Ovary (tissue), 9 donors: ENCODE data around the gene SNRK. TPM values are rescaled to one million over a fixed set of nuclear protein-coding genes. Genes with fewer than 3 reads are reported as not detected.

Source experiments
- DNase-seq, 5 donors: peaks; one replicate each; pipeline ENCODE4 v3.0.0-alpha.2; 2019 to 2020
- H3K27ac ChIP-seq, 2 donors: fragments of 200-600 bp; one replicate each; pipeline versions ENCODE4 v1.5.1 to v1.8.0; 2019 to 2022
- H3K27me3 ChIP-seq: fragments of 200-600 bp; one replicate; pipeline ENCODE4 v1.8.0; 2022
- H3K36me3 ChIP-seq: fragments of 200-600 bp; sonication (generic); one replicate; pipeline ENCODE4 v1.5.1; 2019
- H3K4me1 ChIP-seq: one replicate; pipeline ENCODE4 v1.8.1; 2013; ENCODE audit warnings: mild to moderate bottlenecking, moderate library complexity; ENCODE audit not compliant: insufficient read depth
- H3K4me3 ChIP-seq: fragments of 200-600 bp; sonication (generic); one replicate; pipeline ENCODE4 v1.5.1; 2017
- H3K9me3 ChIP-seq, 2 donors: fragments of 200-600 bp in 1 of 2; sonication (generic) in 1 of 2; one replicate each; pipeline versions ENCODE4 v1.5.1 to v1.8.1; 2013 to 2019; ENCODE audit warnings: mild to moderate bottlenecking in 1 of 2, moderate library complexity in 1 of 2
- EP300 ChIP-seq: sonication (generic); formaldehyde crosslinking; IDR thresholded peaks from one replicate; pipeline ENCODE4 v1.6.1; 2017; ENCODE audit warnings: antibody characterized with exemption
- POLR2A ChIP-seq: fragments of 450-650 bp; IDR thresholded peaks from one replicate; pipeline ENCODE4 v1.6.1; 2017; ENCODE audit warnings: antibody characterized with exemption, mild to moderate bottlenecking, moderate library complexity
- WGBS, 3 donors: extraction: QIAGEN DNeasy Blood & Tissue Kit in 1 of 3; methylation state at CpG; one replicate each; pipeline versions ENCODE4 v1.1.5 to v1.1.7; 2013 to 2017; 5-methylcytosine and 5-hydroxymethylcytosine counted together
- intact Hi-C, 4 donors: fragments of 100-400 bp; cut with DNase I; formaldehyde crosslinking; loops; one replicate each; pipeline versions ENCODE4 v1.11.0 to v1.15.1; 2022 to 2023
- polyA plus RNA-seq, 2 donors: library from polyadenylated mRNA; stranded (reverse); fragments of 200-250 nt in 1 of 2; fragments of 350-450 nt in 1 of 2; fragmentation: Illumina TruSeq in 1 of 2; extraction: RNeasy Lipid Tissue Mini Kit (QIAGEN cat#74804) in 1 of 2; gene quantifications; one replicate each; pipeline ENCODE4 v1.2.3, GENCODE V29; 2013 to 2014
- total RNA-seq, 7 donors: library from RNA; depleted of rRNA in 2 of 7; stranded (reverse); fragments of >200 nt in 2 of 7; fragmentation: NEBNext Ultra II Directional in 3 of 7; extraction: Animal tissue kit (Norgen Biotek cat#: 25700) in 3 of 7; gene quantifications; one replicate each; pipeline versions ENCODE4 v1.1.0 to v1.2.4, GENCODE V29; 2016 to 2023
- TF ChIP-seq, protein P1 (sequence below), 3 donors: fragments of 450-650 bp in 2 of 3; fragments of 200-600 bp in 1 of 3; IDR thresholded peaks; one replicate each; pipeline versions ENCODE4 v1.5.1 to v1.8.0; 2016 to 2022; ENCODE audit warnings: antibody characterized with exemption in 3 of 3, mild to moderate bottlenecking in 1 of 3
- donor health status: DM: no; HTN: no; CAD: no; lungs with moderate emphysema.
- donor health status: DM: no; HTN: no; CAD: no.
- donor health status: Bipolar disorder and iron deficiency.
- donor health status: DM: yes; HTN: yes; CAD: no.
- donor health status: DM: no; HTN: no; CAD: no.
- donor health status: DM: yes; HTN: yes; CAD: no.

Gene SNRK
- total and polyA plus RNA-seq, 9 donors, result 19.0 to 52.1 (median 28.9) TPM

DNA sequence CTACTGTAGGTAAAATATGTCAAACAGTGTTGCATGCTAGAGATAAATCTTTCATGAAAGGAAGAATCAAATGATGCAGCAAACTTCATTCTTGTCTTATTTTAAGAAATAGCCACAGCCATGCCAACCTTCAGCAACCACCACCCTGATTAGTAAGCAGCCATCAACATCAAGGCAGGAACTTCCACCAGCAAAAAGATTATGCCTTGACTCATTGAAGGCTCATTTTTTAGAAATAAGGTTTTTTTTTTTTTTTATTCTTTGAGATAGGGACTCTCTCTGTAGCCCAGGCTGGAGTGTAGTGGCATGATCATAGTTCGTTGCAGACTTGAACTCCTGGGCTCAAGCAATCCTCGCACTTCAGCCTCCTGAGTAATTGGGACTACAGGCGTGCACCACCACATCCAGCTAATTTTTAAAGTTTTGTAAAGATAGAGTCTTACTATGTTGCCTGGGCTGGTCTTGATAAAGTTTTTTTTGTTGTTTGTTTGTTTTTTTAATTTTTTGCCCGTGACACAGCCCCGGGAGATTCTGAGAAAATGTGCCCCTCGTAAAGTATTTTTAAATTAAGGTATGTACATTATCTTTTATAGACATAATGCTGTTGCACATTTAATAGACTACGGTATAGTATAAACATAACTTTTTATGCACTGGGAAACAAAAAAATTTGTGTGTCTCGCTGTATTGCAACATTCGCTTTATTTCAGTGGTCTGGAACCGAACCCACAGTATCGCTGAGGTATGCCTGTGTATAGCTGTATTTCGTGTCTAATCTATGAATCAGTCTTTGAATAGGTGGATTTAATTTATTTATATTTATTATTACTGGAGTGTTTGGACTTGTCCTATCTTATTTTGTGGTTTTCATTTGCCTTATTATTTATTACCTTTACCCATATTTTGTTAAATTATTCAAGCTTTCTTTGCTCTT is 23.3 kb downstream of the SNRK start:
- Histone ChIP-seq H3K4me1 (no peaks in the 10 kb centered on the region), H3K4me3 (no peak overlapping the region), H3K36me3 (no peaks in the 10 kb centered on the region), H3K9me3 (no peaks in the 10 kb centered on the region), H3K27me3 (no peaks in the 10 kb centered on the region), H3K27ac (no peak overlapping the region)
- DNase-seq, result no peak
- intact Hi-C loops, result no loop called here
- WGBS, 3 donors, result 95 to 97% (median 97%) methylated on average over 12 of the region's 12 CpGs
- no peak for TF ChIP-seq EP300
- TF ChIP-seq, protein P1, sequence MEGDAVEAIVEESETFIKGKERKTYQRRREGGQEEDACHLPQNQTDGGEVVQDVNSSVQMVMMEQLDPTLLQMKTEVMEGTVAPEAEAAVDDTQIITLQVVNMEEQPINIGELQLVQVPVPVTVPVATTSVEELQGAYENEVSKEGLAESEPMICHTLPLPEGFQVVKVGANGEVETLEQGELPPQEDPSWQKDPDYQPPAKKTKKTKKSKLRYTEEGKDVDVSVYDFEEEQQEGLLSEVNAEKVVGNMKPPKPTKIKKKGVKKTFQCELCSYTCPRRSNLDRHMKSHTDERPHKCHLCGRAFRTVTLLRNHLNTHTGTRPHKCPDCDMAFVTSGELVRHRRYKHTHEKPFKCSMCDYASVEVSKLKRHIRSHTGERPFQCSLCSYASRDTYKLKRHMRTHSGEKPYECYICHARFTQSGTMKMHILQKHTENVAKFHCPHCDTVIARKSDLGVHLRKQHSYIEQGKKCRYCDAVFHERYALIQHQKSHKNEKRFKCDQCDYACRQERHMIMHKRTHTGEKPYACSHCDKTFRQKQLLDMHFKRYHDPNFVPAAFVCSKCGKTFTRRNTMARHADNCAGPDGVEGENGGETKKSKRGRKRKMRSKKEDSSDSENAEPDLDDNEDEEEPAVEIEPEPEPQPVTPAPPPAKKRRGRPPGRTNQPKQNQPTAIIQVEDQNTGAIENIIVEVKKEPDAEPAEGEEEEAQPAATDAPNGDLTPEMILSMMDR (IDR thresholded peaks at IDR 0.05), result no peak
- no peak for TF ChIP-seq POLR2A

DNA sequence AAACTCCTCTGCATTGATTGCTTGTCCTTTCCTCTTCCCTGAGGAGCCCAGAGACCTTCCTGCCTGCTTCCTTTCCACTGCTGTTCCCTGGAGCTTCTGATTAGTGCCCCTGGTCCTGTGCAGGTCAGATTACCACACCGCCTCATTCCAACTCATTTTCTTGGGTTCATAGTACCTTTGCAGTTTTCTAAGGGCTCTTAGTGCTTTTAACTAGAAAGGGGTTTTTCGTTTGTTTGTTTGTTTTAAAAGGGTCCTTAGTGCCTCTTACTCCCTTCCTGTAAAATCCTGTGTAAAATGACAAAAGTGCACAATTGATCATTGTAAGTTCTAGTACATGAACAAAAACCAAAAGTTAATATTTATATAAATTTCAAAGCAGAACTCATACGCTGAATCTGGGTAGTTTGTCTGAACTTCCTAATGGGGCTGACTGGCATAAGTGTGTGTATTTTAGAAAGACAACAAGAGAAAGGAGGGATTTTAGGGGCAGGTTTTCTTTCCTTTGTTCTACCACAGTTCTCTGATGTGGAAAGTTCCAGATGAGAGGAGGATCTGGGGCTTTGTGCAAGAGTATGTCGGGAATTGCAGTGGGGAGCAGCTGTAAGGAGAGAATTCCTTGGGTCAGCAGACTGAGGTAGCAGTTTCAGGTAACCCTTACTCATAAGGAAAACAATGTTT is 30.6 kb downstream of the SNRK start:
- H3K36me3 ChIP-seq, result no peaks in the 10 kb centered on the region
- H3K4me1 ChIP-seq, result peaks cover 17% of the 10 kb centered on the region
- no peak overlapping the region for H3K27ac ChIP-seq
- no peak for TF ChIP-seq POLR2A
- TF ChIP-seq EP300, result no peak
- TF ChIP-seq, protein P1 (IDR thresholded peaks at IDR 0.05), result no peak
- 69 to 73% (median 73%) methylated on average over 4 of the region's 4 CpGs for WGBS, 3 donors
- no peaks in the 10 kb centered on the region for H3K27me3 ChIP-seq
- DNase-seq, result no peak
- no peaks in the 10 kb centered on the region for H3K9me3 ChIP-seq
- H3K4me3 ChIP-seq, result no peak overlapping the region
- intact Hi-C loops, result no loop called here

DNA sequence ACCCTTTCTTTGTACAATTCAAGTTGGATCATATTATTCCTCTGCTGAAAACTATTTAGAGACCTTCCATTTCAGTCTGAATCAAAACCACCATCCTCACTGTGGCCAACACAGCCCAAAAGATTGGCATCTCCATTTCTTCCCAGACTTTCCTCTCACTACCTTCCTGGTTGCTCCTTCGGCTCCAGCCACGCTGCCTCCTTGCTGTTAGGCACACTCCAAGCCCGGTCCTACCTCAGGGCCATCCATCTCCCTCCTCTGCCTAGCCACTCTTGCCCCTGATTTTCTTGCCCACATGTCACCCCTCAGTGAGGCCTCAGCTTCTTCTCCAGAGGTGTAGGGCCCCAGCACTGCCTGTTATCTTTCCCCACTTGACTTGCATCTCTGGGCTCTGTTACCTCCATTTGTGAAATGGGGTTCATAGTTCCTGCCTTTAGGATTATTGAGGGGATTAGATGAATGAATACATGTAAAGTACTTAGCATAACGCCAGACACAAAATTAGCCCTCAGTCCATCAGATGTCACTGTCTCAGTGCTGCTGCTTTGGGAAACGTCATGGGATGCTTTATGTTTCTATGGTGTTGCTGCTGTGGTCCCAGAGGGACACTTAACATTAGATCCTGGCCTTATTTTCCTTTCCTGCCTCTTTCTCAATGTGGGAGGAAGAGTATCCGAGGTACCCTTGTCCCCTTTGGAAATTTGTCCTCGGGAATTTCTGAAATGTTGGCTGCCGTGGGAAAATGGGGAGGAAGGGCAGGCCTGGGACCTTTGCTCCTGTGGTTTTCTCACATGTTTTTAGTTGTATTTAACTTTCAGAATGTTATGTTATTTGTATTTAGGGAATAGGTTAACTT is 31.3 kb downstream of the SNRK start:
- Histone ChIP-seq H3K27me3 (no peaks in the 10 kb centered on the region), H3K36me3 (no peaks in the 10 kb centered on the region), H3K4me3 (no peak overlapping the region), H3K9me3 (no peaks in the 10 kb centered on the region), H3K4me1 (peaks cover 17% of the 10 kb centered on the region), H3K27ac (peak overlapping the region in 1 of 2 donors; percentile 24)
- WGBS, 3 donors, result 37 to 45% (median 39%) methylated on average over 8 of the region's 8 CpGs
- TF ChIP-seq POLR2A, result no peak
- TF ChIP-seq, protein P1 (IDR thresholded peaks at IDR 0.05), result no peak
- TF ChIP-seq EP300, result no peak
- DNase-seq, result no peak
- intact Hi-C loops, result no loop called here

DNA sequence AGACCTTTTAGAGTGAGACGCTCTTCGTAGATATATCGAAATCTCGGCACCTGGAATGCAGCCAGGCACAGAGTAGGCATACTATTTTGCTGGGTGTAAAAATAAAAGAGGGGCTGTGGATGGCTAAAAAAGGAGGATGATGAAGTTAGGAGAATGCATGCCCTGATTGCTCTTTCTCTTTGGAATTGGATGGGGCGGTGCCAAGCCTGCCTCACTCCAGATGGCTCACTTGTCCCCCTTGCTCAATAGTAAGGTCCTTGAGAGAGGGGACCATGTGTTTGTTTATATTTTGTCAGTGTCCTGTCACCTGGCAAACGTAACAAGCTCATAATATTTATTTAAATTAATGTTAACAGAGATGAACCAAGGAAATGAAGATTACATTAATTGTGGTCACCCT is 33.0 kb downstream of the SNRK start:
- H3K4me1 ChIP-seq, result peaks cover 17% of the 10 kb centered on the region
- H3K27me3 ChIP-seq, result no peaks in the 10 kb centered on the region
- H3K36me3 ChIP-seq, result no peaks in the 10 kb centered on the region
- intact Hi-C loops, result no loop called here
- WGBS, 3 donors, result 83 to 92% (median 89%) methylated on average over 6 of the region's 6 CpGs
- no peak overlapping the region for H3K27ac ChIP-seq
- H3K9me3 ChIP-seq, result no peaks in the 10 kb centered on the region
- TF ChIP-seq POLR2A, result no peak
- TF ChIP-seq, protein P1 (IDR thresholded peaks at IDR 0.05), result no peak
- no peak for TF ChIP-seq EP300
- no peak for DNase-seq
- H3K4me3 ChIP-seq, result no peak overlapping the region
